Endothelial cell of umbilical vein (primary cell): ENCODE results near the gene RNPEPL1. TPM values are rescaled to one million over a fixed set of nuclear protein-coding genes. Genes with fewer than 3 reads are reported as not detected.

ENCODE experiments used
- BruUV-seq: library from RNA; stranded (reverse); fragments of 400-500 nt; replicated peaks from 2 replicates; lab custom pipeline; 2021; lab: Mats Ljungman, UMichigan
- CTCF ChIA-PET: fragments of 300-600, 350-600 bp; sonication (Branson Sonifier 250); formaldehyde crosslinking; loops from one replicate; lab custom pipeline; 2021; ENCODE audit warnings: antibody characterized with exemption, inconsistent platforms; lab: Charles Lee
- POLR2A ChIA-PET: fragments of 300-600, 350-600 bp; sonication (Branson Sonifier 250); formaldehyde crosslinking; loops from one replicate; lab custom pipeline; 2021; ENCODE audit warnings: antibody characterized with exemption, inconsistent platforms; lab: Charles Lee
- DNase-seq: peaks from one replicate; pipeline ENCODE4 v3.0.0-alpha.2; 2011; ENCODE audit warnings: low read depth, low spot score
- FAIRE-seq: peaks from 2 replicates; lab custom pipeline; 2011; peaks lifted over from hg19 to GRCh38; lab: Jason Lieb, UNC
- H2AFZ ChIP-seq: 2 replicates; pipeline ENCODE4 v1.6.0; 2012; ENCODE audit warnings: low read depth, low read length, control low read depth, inconsistent platforms
- H3K27ac ChIP-seq: 2 replicates; pipeline ENCODE4 v1.5.1; 2011; ENCODE audit warnings: low read depth, mild to moderate bottlenecking, control low read depth, low read length, moderate library complexity; ENCODE audit not compliant: insufficient read depth
- H3K27me3 ChIP-seq, 2 experiments: 2 replicates each; pipeline versions ENCODE4 v1.6.0 to v1.6.1; 2011; ENCODE audit warnings: low read length in 2 of 2, mixed read lengths in 1 of 2; ENCODE audit not compliant: control insufficient read depth in 2 of 2, insufficient read depth in 2 of 2
- H3K36me3 ChIP-seq, 2 experiments: 2 replicates in 1 of 2; 3 replicates in 1 of 2; pipeline ENCODE4 v1.5.1; 2011; ENCODE audit warnings: low read length in 2 of 2, mild to moderate bottlenecking in 1 of 2, moderate library complexity in 1 of 2; ENCODE audit not compliant: control insufficient read depth in 2 of 2, insufficient read depth in 2 of 2; ENCODE audit errors: extremely low read depth in 1 of 2
- H3K4me1 ChIP-seq: 3 replicates; pipeline ENCODE4 v1.5.1; 2011; ENCODE audit warnings: mild to moderate bottlenecking, low read length; ENCODE audit not compliant: control insufficient read depth, insufficient read depth; ENCODE audit errors: extremely low read depth
- H3K4me2 ChIP-seq: 2 replicates; pipeline ENCODE4 v1.6.1; 2011; ENCODE audit warnings: low read length, control low read depth, mixed read lengths; ENCODE audit not compliant: insufficient read depth
- H3K4me3 ChIP-seq, 3 experiments: fragments of 200-600 bp in 1 of 3; sonication (generic), shearing (Covaris generic) in 1 of 3; replicated peaks in 1 of 3; 2 replicates each; pipeline ENCODE4 v1.5.1; 2011 to 2016; ENCODE audit warnings: control low read depth in 3 of 3, low read length in 3 of 3, mild to moderate bottlenecking in 2 of 3, inconsistent platforms in 1 of 3, low read depth in 1 of 3, moderate library complexity in 1 of 3; ENCODE audit not compliant: insufficient read depth in 1 of 3
- H3K79me2 ChIP-seq: 2 replicates; pipeline ENCODE4 v1.6.0; 2012; ENCODE audit warnings: low read length, inconsistent platforms; ENCODE audit not compliant: control insufficient read depth, insufficient read depth
- H3K9ac ChIP-seq: replicated peaks from 2 replicates; pipeline ENCODE3; 2011; ENCODE audit warnings: low read length, control low read depth; ENCODE audit not compliant: insufficient read depth; ENCODE audit errors: extremely low read depth
- H3K9me1 ChIP-seq: replicated peaks from 3 replicates; pipeline ENCODE4 v1.6.0; 2011; ENCODE audit warnings: mild to moderate bottlenecking, low read length; ENCODE audit not compliant: control insufficient read depth, insufficient read depth; ENCODE audit errors: extremely low read depth
- H3K9me3 ChIP-seq: replicated peaks from 2 replicates; pipeline ENCODE4 v1.5.1; 2012; ENCODE audit warnings: low read length, inconsistent platforms; ENCODE audit not compliant: control insufficient read depth, insufficient read depth
- H4K20me1 ChIP-seq: replicated peaks from 2 replicates; pipeline ENCODE3; 2011; ENCODE audit warnings: mild to moderate bottlenecking, low read length; ENCODE audit not compliant: control insufficient read depth, insufficient read depth; ENCODE audit errors: extremely low read depth
- EZH2 ChIP-seq: IDR thresholded peaks from 2 replicates; pipeline ENCODE4 v1.6.1; 2012; ENCODE audit warnings: borderline replicate concordance, low read depth, mild to moderate bottlenecking, moderate library complexity, low read length, inconsistent platforms; ENCODE audit not compliant: severe bottlenecking
- FOS ChIP-seq: IDR thresholded peaks from 2 replicates; pipeline ENCODE4 v1.6.1; 2011; ENCODE audit warnings: mild to moderate bottlenecking, low read length, moderate library complexity, borderline replicate concordance; ENCODE audit not compliant: insufficient read depth
- GATA2 ChIP-seq: IDR thresholded peaks from 2 replicates; pipeline ENCODE4 v1.7.0; 2011; ENCODE audit warnings: low read depth, mild to moderate bottlenecking, moderate library complexity, mixed read lengths, low read length; ENCODE audit not compliant: insufficient read length, insufficient read depth
- JUN ChIP-seq: IDR thresholded peaks from 2 replicates; pipeline ENCODE4 v1.6.1; 2011; ENCODE audit warnings: borderline replicate concordance, low read depth; ENCODE audit not compliant: insufficient read length, insufficient read depth
- MYC ChIP-seq: IDR thresholded peaks from one replicate; pipeline ENCODE4 v1.6.1; 2011; ENCODE audit warnings: mild to moderate bottlenecking, low read depth, low read length
- POLR2A ChIP-seq: IDR thresholded peaks from 2 replicates; pipeline ENCODE4 v1.6.1; 2012; ENCODE audit warnings: low read depth, mild to moderate bottlenecking, control low read depth, low read length
- POLR2AphosphoS5 ChIP-seq: IDR thresholded peaks from 2 replicates; pipeline ENCODE4 v1.6.1; 2012; ENCODE audit warnings: low read depth, mild to moderate bottlenecking, control low read depth, low read length, moderate library complexity; ENCODE audit not compliant: insufficient read depth
- dilution Hi-C: fragments of 300-500 bp; cut with MboI; formaldehyde crosslinking; loops from one replicate; pipeline ENCODE4 v1.15.0; 2019; ENCODE audit warnings: low sequenced_read_pairs; ENCODE audit not compliant: extremely low pct_ligation_motif_present
- intact Hi-C: fragments of 100-400 bp; cut with micrococcal nuclease; formaldehyde crosslinking; loops from one replicate; pipeline ENCODE4 v1.10.0; 2022
- polyA plus RNA-seq, 4 experiments: library from polyadenylated mRNA; depleted of rRNA in 3 of 4; stranded (reverse) in 3 of 4; unstranded in 1 of 4; fragments of >200 nt; gene quantifications; 2 replicates each; pipeline versions ENCODE4 v1.2.1 to v1.2.3, GENCODE V29; 2011 to 2012; ENCODE audit warnings: missing spikeins in 1 of 4
- total RNA-seq: library from RNA; stranded (reverse); gene quantifications from 2 replicates; pipeline ENCODE4 v1.2.3, GENCODE V29; 2021
- TF ChIP-seq, protein P1 (sequence below), 2 donors: IDR thresholded peaks; 1 replicate in 1 of 2; 2 replicates in 1 of 2; pipeline ENCODE4 v1.5.1; 2011; ENCODE audit warnings: low read length in 2 of 2, mild to moderate bottlenecking in 2 of 2, moderate library complexity in 2 of 2, control low read depth in 1 of 2, inconsistent platforms in 1 of 2, low read depth in 1 of 2; ENCODE audit not compliant: insufficient read depth in 1 of 2; ENCODE audit errors: extremely low read depth in 1 of 2
- TF ChIP-seq, protein P2 (sequence below): IDR thresholded peaks from 2 replicates; pipeline ENCODE4 v1.6.1; 2011; ENCODE audit not compliant: insufficient read depth, insufficient read length

The RNPEPL1 gene
- total and polyA plus RNA-seq, 2 donors (not counting 3 experiments of a cell fraction or from before 2014, with no cell fraction given), result 35.8 to 67.1 TPM

- FAIRE-seq (no peak), DNase-seq (no peak)
- Histone ChIP-seq H3K9me3 (no peaks in the 10 kb centered on the region), H3K4me3 (no peak overlapping the region), H3K9me1 (no peaks in the 10 kb centered on the region), H3K27me3 (no peaks in the 10 kb centered on the region), H3K4me2 (no peak overlapping the region), H4K20me1 (no peaks in the 10 kb centered on the region), H3K27ac (no peak overlapping the region), H3K79me2 (no peaks in the 10 kb centered on the region), H2AFZ (no peak overlapping the region), H3K4me1 (no peaks in the 10 kb centered on the region), H3K9ac (no peak overlapping the region), H3K36me3 (no peaks in the 10 kb centered on the region)
- ChIA-PET POLR2A (no interaction called here), CTCF (no interaction called here)
- BruUV-seq, result no TSS peak
- dilution Hi-C loops (no loop called here), intact Hi-C loops (no loop called here)
- TF ChIP-seq JUN (no peak), FOS (no peak), MYC (no peak), POLR2AphosphoS5 (no peak), POLR2A (no peak), EZH2 (no peak), GATA2 (no peak)
- TF ChIP-seq, protein P1, sequence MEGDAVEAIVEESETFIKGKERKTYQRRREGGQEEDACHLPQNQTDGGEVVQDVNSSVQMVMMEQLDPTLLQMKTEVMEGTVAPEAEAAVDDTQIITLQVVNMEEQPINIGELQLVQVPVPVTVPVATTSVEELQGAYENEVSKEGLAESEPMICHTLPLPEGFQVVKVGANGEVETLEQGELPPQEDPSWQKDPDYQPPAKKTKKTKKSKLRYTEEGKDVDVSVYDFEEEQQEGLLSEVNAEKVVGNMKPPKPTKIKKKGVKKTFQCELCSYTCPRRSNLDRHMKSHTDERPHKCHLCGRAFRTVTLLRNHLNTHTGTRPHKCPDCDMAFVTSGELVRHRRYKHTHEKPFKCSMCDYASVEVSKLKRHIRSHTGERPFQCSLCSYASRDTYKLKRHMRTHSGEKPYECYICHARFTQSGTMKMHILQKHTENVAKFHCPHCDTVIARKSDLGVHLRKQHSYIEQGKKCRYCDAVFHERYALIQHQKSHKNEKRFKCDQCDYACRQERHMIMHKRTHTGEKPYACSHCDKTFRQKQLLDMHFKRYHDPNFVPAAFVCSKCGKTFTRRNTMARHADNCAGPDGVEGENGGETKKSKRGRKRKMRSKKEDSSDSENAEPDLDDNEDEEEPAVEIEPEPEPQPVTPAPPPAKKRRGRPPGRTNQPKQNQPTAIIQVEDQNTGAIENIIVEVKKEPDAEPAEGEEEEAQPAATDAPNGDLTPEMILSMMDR (IDR thresholded peaks at IDR 0.05; ENCODE audit: extremely low read depth in 1 of 2, insufficient read depth in 1 of 2, low read depth in 1 of 2, low read length in 2 of 2), result no peak
- TF ChIP-seq, protein P2, sequence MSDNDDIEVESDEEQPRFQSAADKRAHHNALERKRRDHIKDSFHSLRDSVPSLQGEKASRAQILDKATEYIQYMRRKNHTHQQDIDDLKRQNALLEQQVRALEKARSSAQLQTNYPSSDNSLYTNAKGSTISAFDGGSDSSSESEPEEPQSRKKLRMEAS, result no peak
Observed at GRCh38 chr2:240629968-240630770, 61.9 kb downstream of the RNPEPL1 start.

Other genes with a start within 250 kb of the RNPEPL1 start
- gene GPC1, start 132.8 kb upstream of the RNPEPL1 start, total RNA-seq, result 23.9 and 31.1 TPM in 2 replicates
- 9.6 and 10.4 TPM in 2 replicates for gene GPC1, start 132.8 kb upstream of the RNPEPL1 start, polyA plus RNA-seq
- gene ANKMY1, start 10.5 kb upstream of the RNPEPL1 start, total RNA-seq, result 12.2 and 16.0 TPM in 2 replicates
- gene ANKMY1, start 10.5 kb upstream of the RNPEPL1 start, polyA plus RNA-seq, result 7.7 and 9.0 TPM in 2 replicates
- gene DUSP28, start 8.1 kb upstream of the RNPEPL1 start, total RNA-seq, result 2.1 and 2.2 TPM in 2 replicates
- 4.3 and 5.7 TPM in 2 replicates for gene DUSP28, start 8.1 kb upstream of the RNPEPL1 start, polyA plus RNA-seq
- 37.9 and 39.9 TPM in 2 replicates for gene CAPN10, start 18.2 kb downstream of the RNPEPL1 start, total RNA-seq
- gene CAPN10, start 18.2 kb downstream of the RNPEPL1 start, polyA plus RNA-seq, result 25.2 and 36.7 TPM in 2 replicates
- gene GPR35, start 57.0 kb downstream of the RNPEPL1 start, total RNA-seq, result 0.25 and 0.33 TPM in 2 replicates
- gene GPR35, start 57.0 kb downstream of the RNPEPL1 start, polyA plus RNA-seq, result 0.18 TPM in 2 replicates
- gene AQP12B, start 114.4 kb downstream of the RNPEPL1 start, total RNA-seq, result not detected in 2 replicates
- not detected in 2 replicates for gene AQP12B, start 114.4 kb downstream of the RNPEPL1 start, polyA plus RNA-seq
- gene AQP12A, start 123.4 kb downstream of the RNPEPL1 start, total RNA-seq, result not detected in 2 replicates
- gene AQP12A, start 123.4 kb downstream of the RNPEPL1 start, polyA plus RNA-seq, result not detected in 2 replicates